ENCODE measurements around the gene HOXD3.

HOXD3 gene

DNA sequence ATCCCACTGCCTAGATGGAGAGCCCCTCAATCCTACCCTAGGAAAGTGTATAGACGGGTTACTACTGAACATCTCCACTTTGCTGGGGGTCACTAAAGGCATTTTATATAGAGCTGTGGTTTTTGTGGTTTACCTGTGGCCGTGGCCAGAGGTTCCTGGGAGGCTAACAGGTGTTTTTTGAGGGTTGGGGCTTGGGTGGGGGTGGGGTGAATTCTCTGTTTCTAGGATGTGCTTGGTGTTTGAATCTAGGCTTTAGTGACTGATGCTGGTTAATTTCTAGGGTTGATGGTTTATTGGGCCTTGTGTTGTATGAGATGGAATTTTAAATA is 19.9 kb upstream of the HOXD3 start:
- no peak for DNase-seq (ENCODE audit: extremely low read depth, insufficient read length)

DNA sequence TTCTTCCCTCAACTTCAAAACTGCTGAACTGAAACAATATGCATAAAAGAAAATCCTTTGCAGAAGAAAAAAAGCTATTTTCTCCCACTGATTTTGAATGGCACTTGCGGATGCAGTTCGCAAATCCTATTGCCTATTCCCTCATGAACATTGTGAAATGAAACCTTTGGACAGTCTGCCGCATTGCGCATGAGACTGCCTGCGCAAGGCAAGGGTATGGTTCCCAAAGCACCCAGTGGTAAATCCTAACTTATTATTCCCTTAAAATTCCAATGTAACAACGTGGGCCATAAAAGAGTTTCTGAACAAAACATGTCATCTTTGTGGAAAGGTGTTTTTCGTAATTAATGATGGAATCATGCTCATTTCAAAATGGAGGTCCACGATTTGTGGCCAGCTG is 19.2 kb upstream of the HOXD3 start:
- H3K36me3 ChIP-seq (ENCODE audit: control insufficient read depth, insufficient read depth, low read length) = no peaks in the 10 kb centered on the region
- no peaks in the 10 kb centered on the region for H3K27me3 ChIP-seq (replicated peaks; ENCODE audit: control insufficient read depth, insufficient read depth, low read length)
- no peak for DNase-seq (ENCODE audit: extremely low read depth, insufficient read length)
- TF ChIP-seq, protein P1, sequence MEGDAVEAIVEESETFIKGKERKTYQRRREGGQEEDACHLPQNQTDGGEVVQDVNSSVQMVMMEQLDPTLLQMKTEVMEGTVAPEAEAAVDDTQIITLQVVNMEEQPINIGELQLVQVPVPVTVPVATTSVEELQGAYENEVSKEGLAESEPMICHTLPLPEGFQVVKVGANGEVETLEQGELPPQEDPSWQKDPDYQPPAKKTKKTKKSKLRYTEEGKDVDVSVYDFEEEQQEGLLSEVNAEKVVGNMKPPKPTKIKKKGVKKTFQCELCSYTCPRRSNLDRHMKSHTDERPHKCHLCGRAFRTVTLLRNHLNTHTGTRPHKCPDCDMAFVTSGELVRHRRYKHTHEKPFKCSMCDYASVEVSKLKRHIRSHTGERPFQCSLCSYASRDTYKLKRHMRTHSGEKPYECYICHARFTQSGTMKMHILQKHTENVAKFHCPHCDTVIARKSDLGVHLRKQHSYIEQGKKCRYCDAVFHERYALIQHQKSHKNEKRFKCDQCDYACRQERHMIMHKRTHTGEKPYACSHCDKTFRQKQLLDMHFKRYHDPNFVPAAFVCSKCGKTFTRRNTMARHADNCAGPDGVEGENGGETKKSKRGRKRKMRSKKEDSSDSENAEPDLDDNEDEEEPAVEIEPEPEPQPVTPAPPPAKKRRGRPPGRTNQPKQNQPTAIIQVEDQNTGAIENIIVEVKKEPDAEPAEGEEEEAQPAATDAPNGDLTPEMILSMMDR (IDR thresholded peaks at IDR 0.05; ENCODE audit: insufficient read depth, low read length, poor library complexity, severe bottlenecking) = no peak
- H3K4me3 ChIP-seq (replicated peaks; ENCODE audit: low read depth, low read length) = no peak overlapping the region

More for the DNA sequence above, 19.9 kb upstream of the HOXD3 start:
- no peaks in the 10 kb centered on the region for H3K36me3 ChIP-seq (ENCODE audit: control insufficient read depth, insufficient read depth, low read length)
- TF ChIP-seq, protein P1 (IDR thresholded peaks at IDR 0.05; ENCODE audit: insufficient read depth, low read length, poor library complexity, severe bottlenecking) = no peak
- no peak overlapping the region for H3K4me3 ChIP-seq (replicated peaks; ENCODE audit: low read depth, low read length)
- no peaks in the 10 kb centered on the region for H3K27me3 ChIP-seq (replicated peaks; ENCODE audit: control insufficient read depth, insufficient read depth, low read length)

DNA sequence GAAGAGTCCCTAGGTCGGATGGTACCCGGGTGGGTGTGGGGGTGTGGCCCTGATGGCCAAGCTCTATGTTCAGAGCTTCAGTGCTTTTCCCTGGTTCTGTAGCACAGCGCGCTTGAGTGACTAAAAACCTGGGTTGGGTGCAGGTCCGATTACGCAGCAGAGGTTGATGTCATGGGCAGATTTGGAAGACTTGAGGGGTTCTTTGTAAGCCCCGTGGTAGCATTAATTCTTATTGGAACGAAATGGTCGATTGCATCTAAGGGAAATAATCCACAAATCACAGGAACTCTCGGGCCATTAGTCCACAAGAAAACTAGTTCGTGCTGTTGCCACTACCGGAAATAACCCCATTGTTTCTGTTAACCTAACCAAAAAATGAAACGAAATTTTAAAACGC is 18.6 kb upstream of the HOXD3 start:
- H3K27me3 ChIP-seq (replicated peaks; ENCODE audit: control insufficient read depth, insufficient read depth, low read length) = no peaks in the 10 kb centered on the region
- H3K4me3 ChIP-seq (replicated peaks; ENCODE audit: low read depth, low read length) = no peak overlapping the region
- TF ChIP-seq, protein P1 (IDR thresholded peaks at IDR 0.05; ENCODE audit: insufficient read depth, low read length, poor library complexity, severe bottlenecking) = no peak
- H3K36me3 ChIP-seq (ENCODE audit: control insufficient read depth, insufficient read depth, low read length) = no peaks in the 10 kb centered on the region
- no peak for DNase-seq (ENCODE audit: extremely low read depth, insufficient read length)

DNA sequence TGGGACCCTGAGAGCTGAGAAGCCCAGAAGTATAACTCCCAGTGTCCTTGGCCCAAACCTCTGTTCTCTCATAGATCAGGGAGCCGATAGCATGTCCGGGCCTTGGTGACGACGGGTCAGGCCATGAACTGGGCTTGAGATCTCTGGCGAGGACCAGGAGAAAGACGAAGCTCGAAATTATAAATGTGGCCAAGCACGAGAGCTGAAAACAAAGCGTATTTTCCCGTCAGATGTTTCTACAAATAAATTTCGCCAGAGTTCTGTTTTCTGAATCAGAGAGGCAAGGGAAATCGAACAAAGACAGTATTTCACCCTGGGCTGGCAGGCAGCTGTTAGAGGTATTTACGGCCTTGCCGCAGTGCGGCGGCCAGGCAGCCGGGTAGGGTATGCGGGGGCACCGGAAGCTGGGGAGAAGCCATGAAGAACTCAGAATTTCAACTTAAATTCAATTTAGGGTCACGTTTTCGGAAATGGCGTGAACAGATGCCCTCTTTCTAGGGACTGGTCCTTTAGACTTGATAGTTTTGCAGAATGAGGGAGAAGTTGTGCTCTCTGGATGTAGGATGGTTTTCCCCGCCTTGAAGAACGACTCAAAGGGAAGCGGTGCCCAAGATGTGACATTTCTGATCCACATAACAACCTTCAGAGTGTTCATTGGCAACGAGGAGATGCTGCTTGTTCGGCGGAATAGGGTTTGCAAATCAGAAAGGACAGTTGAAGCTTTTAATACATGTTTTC is 18.0 kb upstream of the HOXD3 start:
- TF ChIP-seq, protein P1 (IDR thresholded peaks at IDR 0.05; ENCODE audit: insufficient read depth, low read length, poor library complexity, severe bottlenecking) = no peak
- Histone ChIP-seq H3K27me3 (replicated peaks; ENCODE audit: control insufficient read depth, insufficient read depth, low read length) (no peaks in the 10 kb centered on the region), H3K4me3 (replicated peaks; ENCODE audit: low read depth, low read length) (no peak overlapping the region), H3K36me3 (ENCODE audit: control insufficient read depth, insufficient read depth, low read length) (no peaks in the 10 kb centered on the region)
- no peak for DNase-seq (ENCODE audit: extremely low read depth, insufficient read length)

DNA sequence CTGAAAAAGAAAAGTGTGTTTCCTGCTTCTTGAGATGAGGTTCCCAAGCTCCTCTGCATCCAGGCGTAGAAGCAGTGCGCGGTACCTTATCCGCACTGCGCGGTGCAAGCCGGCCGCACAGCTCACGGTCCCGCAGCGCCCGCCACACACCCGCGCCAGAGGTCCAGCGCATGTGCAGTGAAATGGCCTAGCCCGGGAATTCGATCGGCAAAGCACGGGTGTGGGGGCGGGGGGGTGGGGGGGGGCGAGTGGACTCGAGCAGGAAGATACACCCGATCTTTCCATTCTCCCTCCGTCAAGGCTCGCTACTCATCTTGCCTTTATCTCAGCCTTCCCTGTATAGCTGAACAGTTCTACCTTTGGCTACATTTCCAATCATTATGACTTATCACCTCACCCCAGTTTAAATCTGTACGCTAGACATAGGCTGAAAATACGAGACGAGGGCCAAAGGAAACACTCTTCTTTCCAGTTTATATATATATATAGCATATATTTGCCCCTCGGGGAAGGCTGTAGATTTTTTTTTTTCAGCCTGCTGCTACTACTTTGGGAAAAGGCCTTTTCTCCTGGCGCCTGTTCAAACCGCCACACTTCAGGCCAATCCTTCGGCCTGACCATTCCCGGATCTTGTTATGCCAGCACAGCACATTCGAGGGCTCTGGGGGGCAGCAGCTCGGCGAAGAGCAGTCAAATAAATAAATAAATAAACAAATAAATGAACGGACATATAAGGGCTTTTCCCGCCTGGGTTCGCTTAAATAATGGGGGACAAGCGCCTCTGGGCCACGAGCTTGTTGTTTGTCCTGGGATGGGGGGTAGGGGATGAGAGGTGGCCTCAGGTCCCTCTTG is 17.2 kb upstream of the HOXD3 start:
- DNase-seq (ENCODE audit: extremely low read depth, insufficient read length) = no peak
- no peaks in the 10 kb centered on the region for H3K36me3 ChIP-seq (ENCODE audit: control insufficient read depth, insufficient read depth, low read length)
- peak overlapping the region; percentile 59 for H3K4me3 ChIP-seq (replicated peaks; ENCODE audit: low read depth, low read length)
- TF ChIP-seq, protein P1 (IDR thresholded peaks at IDR 0.05; ENCODE audit: insufficient read depth, low read length, poor library complexity, severe bottlenecking) = no peak
- H3K27me3 ChIP-seq (replicated peaks; ENCODE audit: control insufficient read depth, insufficient read depth, low read length) = no peaks in the 10 kb centered on the region
